ENCODE data around the gene RPEL1.
"Not testable (repeated sequence)": the region's sequence is repeated elsewhere in the genome, so short reads cannot be mapped to it uniquely, and the experiment has no call there.

RPEL1 gene

DNA sequence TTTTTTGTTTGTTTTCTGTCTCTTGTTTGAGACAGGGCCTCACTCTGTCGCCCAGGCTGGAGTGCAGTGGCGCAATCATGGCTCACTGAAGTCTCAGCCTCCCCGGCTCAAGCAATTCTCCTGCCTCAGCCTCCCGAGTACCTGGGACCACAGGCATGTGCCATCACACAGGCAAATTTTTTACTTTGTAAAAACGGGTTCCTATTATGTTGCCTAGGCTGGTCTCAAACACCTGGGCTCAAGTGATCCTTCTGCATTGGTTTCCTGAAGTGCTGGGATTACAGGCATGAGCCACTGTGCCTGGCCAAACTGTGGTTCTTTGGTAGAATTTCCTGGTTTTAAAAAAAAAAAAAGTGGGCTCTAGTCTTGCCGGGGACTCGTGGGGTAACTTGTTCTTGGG, at the start of gene RPEL1:
TSS of gene RPEL1 (plus strand) at position 301 of the 400 bp plus-strand sequence. CDS start 110 bp downstream, outside the sequence.
- H3K79me2 ChIP-seq (ENCODE audit: insufficient read depth, low read length); H3K27me3 ChIP-seq (ENCODE audit: low read length); H3K27ac ChIP-seq (ENCODE audit: low read depth, low read length); H4K20me1 ChIP-seq (ENCODE audit: low read depth, low read length); H3F3A ChIP-seq (ENCODE audit: insufficient read depth); H3K36me3 ChIP-seq (ENCODE audit: low read length); H3K9me2 ChIP-seq (replicated peaks; ENCODE audit: insufficient read depth, low read length); H2AFZ ChIP-seq (ENCODE audit: low read depth, low read length, severe bottlenecking); H3K9ac ChIP-seq (ENCODE audit: low read length); H3K4me2 ChIP-seq (ENCODE audit: low read depth, low read length, poor library complexity, severe bottlenecking); H3K4me3 ChIP-seq (ENCODE audit: insufficient read depth, low read length, poor library complexity, severe bottlenecking); H3K9me3 ChIP-seq (ENCODE audit: insufficient read depth, low read length): not testable (repeated sequence)

DNA sequence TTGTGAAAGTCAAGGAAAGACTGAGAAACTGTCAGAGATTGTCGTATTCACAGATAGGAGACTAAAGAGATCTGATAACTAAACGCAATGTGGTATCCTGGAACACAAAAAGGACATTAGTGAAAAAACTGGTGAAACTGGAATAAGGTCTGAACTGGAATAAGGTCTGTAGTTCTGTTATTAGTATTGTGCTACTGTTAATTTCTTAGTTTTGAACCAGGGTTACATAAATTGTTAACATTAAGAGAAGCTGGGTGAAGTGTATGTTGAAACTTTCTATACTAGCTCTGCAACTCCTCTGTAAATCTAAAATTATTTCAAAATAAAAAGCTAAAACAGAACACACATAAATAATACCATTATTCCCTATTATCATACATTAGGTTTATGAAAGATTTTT, 49.2 kb upstream of the RPEL1 start:
- H3K27ac ChIP-seq (ENCODE audit: low read depth, low read length): no peak overlapping the region
- no peaks in the 10 kb centered on the region for H3K27me3 ChIP-seq (ENCODE audit: low read length)
- H3F3A ChIP-seq (ENCODE audit: insufficient read depth): no peaks in the 10 kb centered on the region
- H3K9ac ChIP-seq (ENCODE audit: low read length): no peak overlapping the region
- H3K4me2 ChIP-seq (ENCODE audit: low read depth, low read length, poor library complexity, severe bottlenecking): no peak overlapping the region
- TF ChIP-seq, protein P1, sequence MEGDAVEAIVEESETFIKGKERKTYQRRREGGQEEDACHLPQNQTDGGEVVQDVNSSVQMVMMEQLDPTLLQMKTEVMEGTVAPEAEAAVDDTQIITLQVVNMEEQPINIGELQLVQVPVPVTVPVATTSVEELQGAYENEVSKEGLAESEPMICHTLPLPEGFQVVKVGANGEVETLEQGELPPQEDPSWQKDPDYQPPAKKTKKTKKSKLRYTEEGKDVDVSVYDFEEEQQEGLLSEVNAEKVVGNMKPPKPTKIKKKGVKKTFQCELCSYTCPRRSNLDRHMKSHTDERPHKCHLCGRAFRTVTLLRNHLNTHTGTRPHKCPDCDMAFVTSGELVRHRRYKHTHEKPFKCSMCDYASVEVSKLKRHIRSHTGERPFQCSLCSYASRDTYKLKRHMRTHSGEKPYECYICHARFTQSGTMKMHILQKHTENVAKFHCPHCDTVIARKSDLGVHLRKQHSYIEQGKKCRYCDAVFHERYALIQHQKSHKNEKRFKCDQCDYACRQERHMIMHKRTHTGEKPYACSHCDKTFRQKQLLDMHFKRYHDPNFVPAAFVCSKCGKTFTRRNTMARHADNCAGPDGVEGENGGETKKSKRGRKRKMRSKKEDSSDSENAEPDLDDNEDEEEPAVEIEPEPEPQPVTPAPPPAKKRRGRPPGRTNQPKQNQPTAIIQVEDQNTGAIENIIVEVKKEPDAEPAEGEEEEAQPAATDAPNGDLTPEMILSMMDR (IDR thresholded peaks at IDR 0.05; ENCODE audit: insufficient read depth, low read length, poor library complexity, severe bottlenecking): no peak
- TF ChIP-seq EZH2phosphoT487 (conservative IDR thresholded peaks at IDR 0.05; ENCODE audit: low read length): no peak
- no peaks in the 10 kb centered on the region for H4K20me1 ChIP-seq (ENCODE audit: low read depth, low read length)
- no peak overlapping the region for H2AFZ ChIP-seq (ENCODE audit: low read depth, low read length, severe bottlenecking)
- no peak overlapping the region for H3K4me3 ChIP-seq (ENCODE audit: insufficient read depth, low read length, poor library complexity, severe bottlenecking)
- H3K36me3 ChIP-seq (ENCODE audit: low read length): no peaks in the 10 kb centered on the region
- H3K79me2 ChIP-seq (ENCODE audit: insufficient read depth, low read length): peaks cover 13% of the 10 kb centered on the region
- no peaks in the 10 kb centered on the region for H3K9me3 ChIP-seq (ENCODE audit: insufficient read depth, low read length)
- H3K9me2 ChIP-seq (replicated peaks; ENCODE audit: insufficient read depth, low read length): no peaks in the 10 kb centered on the region

DNA sequence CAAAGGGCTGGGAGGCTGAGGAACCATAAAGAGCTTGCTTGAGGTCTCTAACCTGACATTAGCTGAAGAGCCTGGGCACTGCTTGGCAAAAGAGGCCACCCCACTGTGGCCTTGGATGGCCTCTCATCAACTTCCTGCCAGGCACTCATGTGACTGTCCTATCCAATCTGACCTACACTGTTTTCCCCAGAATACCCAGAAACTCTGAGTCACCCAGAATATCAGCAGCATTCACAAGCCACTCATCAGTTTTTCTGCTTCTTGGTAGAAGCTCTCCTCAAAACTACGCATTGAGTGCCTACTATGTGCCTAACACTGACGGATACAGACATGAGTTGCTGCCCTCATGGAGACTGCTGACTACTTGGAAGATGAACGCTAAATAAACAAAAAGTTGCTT, 48.5 kb upstream of the RPEL1 start:
- TF ChIP-seq EZH2phosphoT487 (conservative IDR thresholded peaks at IDR 0.05; ENCODE audit: low read length): no peak
- TF ChIP-seq, protein P1 (IDR thresholded peaks at IDR 0.05; ENCODE audit: insufficient read depth, low read length, poor library complexity, severe bottlenecking): no peak
- Histone ChIP-seq H3K4me3 (ENCODE audit: insufficient read depth, low read length, poor library complexity, severe bottlenecking) (no peak overlapping the region), H4K20me1 (ENCODE audit: low read depth, low read length) (no peaks in the 10 kb centered on the region), H3K9me3 (ENCODE audit: insufficient read depth, low read length) (no peaks in the 10 kb centered on the region), H2AFZ (ENCODE audit: low read depth, low read length, severe bottlenecking) (no peak overlapping the region), H3K79me2 (ENCODE audit: insufficient read depth, low read length) (peaks cover 7% of the 10 kb centered on the region), H3K9ac (ENCODE audit: low read length) (no peak overlapping the region), H3K9me2 (replicated peaks; ENCODE audit: insufficient read depth, low read length) (no peaks in the 10 kb centered on the region), H3K27ac (ENCODE audit: low read depth, low read length) (no peak overlapping the region), H3K36me3 (ENCODE audit: low read length) (no peaks in the 10 kb centered on the region), H3K4me2 (ENCODE audit: low read depth, low read length, poor library complexity, severe bottlenecking) (no peak overlapping the region), H3F3A (ENCODE audit: insufficient read depth) (no peaks in the 10 kb centered on the region), H3K27me3 (ENCODE audit: low read length) (no peaks in the 10 kb centered on the region)

DNA sequence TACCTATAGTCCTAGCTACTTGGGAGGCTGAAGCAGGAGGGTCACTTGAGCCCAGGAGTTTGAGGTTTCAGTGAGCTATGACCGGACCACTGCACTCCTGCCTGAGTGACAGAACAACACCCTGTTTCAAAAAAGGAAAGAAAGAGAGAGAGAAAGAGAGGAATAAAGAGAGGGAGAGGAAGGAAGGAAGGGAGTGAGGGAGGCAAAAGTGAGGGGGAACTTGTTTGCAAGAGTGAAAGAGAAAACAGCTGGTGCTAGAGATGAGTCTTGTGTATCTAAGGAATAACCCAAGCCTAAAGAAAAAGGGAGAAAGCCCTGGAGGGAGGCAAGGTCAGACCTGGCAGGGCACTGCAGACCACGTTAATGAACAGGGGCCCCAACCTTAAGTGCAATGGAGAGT, 47.8 kb upstream of the RPEL1 start:
- Histone ChIP-seq H3K9ac (ENCODE audit: low read length) (no peak overlapping the region), H4K20me1 (ENCODE audit: low read depth, low read length) (no peaks in the 10 kb centered on the region)

More for the DNA sequence above, 47.8 kb upstream of the RPEL1 start:
- Histone ChIP-seq H3K4me2 (ENCODE audit: low read depth, low read length, poor library complexity, severe bottlenecking) (no peak overlapping the region), H3K27me3 (ENCODE audit: low read length) (no peaks in the 10 kb centered on the region), H3K4me3 (ENCODE audit: insufficient read depth, low read length, poor library complexity, severe bottlenecking) (no peak overlapping the region), H3K9me3 (ENCODE audit: insufficient read depth, low read length) (no peaks in the 10 kb centered on the region), H3K36me3 (ENCODE audit: low read length) (no peaks in the 10 kb centered on the region), H3K9me2 (replicated peaks; ENCODE audit: insufficient read depth, low read length) (no peaks in the 10 kb centered on the region), H2AFZ (ENCODE audit: low read depth, low read length, severe bottlenecking) (no peak overlapping the region), H3F3A (ENCODE audit: insufficient read depth) (no peaks in the 10 kb centered on the region), H3K79me2 (ENCODE audit: insufficient read depth, low read length) (no peaks in the 10 kb centered on the region), H3K27ac (ENCODE audit: low read depth, low read length) (no peak overlapping the region)
- TF ChIP-seq EZH2phosphoT487 (conservative IDR thresholded peaks at IDR 0.05; ENCODE audit: low read length): no peak
- TF ChIP-seq, protein P1 (IDR thresholded peaks at IDR 0.05; ENCODE audit: insufficient read depth, low read length, poor library complexity, severe bottlenecking): no peak
